Stimulated activated CD8-positive, alpha-beta memory T cell treated with anti-CD3 and anti-CD28 coated beads, Interleukin-4, amount 100 ng/mL, for 1 hour (primary cell): ENCODE data around the gene TMEM181.
"Not testable (repeated sequence)": the region's sequence is repeated elsewhere in the genome, so short reads cannot be mapped to it uniquely, and the experiment has no call there.

ENCODE experiments used
- DNase-seq, 2 donors: peaks; one replicate each; pipeline ENCODE4 v3.0.0-alpha.2; 2020; ENCODE audit warnings: low read depth in 2 of 2, low spot score in 1 of 2

The TMEM181 gene

DNA sequence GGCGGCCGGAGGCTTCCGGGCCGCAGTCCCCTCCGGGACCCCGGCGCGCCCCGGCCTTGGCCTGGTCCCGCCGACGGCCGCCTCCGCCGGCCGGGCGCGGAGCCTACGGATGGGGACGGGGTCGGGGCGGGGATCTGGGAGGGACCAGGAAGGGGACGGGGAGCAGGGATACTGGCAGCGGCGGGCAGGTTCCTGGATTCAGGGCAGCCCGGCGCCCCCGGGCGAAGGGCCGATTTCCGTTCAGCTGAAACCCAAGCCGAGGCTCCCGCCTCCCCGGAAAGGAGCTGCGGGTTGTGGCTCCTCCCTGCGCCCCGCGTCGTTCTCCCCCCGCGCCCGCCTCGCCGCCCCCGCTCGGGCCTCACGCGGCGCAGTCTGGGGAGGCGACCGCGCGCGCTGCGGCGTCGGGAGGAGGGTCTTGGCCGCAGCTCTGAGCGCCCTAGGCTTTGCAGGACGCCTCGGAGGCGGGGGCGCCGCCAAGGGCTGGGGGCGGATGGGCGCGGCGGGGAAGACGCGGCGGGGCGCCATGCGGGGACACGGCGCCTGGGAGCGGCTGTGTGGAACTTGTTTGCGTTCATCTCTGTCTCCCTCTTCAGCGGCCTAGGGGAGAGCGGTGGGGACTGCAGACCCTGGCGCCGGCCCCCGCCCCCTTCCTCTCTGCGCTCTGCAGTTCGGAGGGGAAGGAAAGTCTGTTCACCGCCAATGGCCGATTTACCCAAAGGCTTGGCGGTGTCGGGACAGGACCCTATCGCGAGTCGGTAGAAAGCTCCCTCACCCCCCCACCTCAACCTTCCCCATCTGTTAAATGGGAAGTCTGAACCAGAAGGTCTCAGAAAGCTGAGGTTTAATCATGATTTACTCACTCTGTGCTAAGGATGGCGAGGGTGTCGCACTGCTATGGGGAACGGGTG, 22.7 kb upstream of the TMEM181 start:
- DNase-seq = no peak

DNA sequence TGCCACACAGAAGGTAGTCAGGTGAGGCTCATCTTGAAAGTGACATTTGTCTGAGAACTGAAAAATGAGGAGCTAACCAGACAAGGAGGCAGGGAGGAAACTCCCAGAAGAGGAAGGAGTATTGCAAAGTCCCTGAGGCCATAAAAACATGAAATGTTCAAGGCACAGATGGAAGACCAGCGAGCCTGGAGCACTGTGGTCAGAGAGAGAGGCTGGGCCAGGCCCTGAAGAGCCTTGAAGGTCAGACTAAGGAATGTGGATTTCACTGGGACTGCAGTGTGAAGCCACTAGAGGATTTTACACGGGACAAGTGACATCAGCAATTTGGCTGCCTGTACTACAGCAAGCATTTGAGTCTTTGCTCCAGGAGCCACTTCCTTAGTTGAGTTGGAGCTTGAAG, 21.1 kb upstream of the TMEM181 start:
- DNase-seq = no peak

DNA sequence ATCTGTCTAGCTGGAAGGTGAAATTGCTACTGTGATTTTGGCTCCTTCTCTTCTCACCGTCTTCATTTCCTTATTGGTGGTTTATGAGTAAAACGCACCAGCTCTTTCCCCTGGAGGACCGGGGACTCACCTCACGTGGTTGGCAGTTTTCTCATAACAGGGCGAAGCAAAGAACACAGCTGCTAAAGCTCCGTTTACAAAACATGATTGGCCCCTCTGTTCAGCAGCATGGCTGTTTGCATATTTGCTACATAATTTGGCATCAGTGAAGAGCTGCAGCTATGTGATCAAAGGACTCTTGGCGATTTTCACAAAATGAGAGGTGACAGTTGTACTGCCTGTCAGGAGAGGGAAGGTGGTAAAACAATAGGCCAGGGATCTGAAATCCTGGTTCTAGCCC, 20.5 kb upstream of the TMEM181 start:
- no peak for DNase-seq

DNA sequence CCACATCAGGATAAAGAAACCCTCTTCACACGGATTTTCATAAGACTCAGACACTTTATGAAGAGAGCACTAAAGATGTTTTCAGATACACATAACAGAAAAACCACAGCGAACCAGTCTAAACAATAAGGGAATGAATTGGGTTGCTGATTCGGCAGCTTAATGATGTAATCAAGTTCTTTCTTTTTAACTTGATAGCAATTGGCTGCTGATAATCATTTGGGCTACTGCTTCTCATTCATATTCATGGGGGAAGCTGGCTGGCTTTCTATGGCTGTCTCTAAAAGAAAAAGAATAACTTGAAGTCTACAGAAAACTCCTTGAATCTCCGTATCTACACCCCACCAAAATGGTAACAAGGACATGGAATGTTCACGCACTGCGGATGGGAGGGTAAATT, 20.0 kb upstream of the TMEM181 start:
- DNase-seq = no peak

DNA sequence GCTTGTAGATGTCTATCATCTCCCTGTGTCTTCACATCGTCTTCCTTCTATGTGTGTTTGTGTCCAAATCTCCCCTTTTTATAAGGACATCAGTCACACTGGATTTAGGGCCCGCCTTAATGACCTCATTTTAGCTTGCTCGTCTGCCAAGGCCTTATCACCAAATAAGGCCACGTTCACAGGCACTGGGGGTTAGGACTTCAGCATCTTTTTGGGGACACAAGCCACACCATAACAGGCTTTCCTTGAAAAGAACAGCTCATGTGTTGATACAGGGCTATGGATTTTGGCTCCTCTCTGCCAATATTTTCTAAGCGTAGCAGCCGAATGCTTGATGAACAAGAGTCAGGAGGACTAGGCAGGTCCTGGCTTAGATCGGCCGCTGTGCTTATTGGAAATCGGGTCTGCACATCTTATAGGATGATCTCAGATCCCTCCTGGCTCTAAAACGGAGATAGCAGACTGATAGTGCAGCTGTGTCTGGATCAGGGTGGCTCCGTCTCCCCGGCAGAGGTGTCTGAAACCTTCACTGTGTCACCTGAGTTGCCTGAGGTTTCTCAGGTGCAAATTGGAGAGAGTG, 16.2 kb upstream of the TMEM181 start:
- DNase-seq = no peak

DNA sequence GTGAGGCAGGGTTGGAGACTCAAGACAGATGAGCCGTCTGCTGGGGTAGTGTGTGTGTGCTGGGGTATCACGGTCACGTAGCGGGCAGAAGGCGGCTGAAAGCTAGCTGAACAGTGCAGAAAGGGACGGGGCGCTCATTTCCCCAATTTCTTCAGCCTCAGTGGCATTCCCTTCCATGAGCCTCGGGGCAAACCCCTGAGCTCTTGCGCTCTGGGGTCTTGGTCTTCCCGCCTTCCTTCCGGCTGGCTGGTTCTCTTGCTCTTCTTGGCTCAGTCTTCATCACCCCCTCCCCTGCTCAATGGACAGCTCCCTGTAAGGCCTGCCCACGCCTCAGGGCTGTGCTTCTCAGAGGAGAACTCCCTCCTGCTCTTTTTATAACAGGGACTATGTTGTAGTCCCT, 15.5 kb upstream of the TMEM181 start:
- no peak for DNase-seq

DNA sequence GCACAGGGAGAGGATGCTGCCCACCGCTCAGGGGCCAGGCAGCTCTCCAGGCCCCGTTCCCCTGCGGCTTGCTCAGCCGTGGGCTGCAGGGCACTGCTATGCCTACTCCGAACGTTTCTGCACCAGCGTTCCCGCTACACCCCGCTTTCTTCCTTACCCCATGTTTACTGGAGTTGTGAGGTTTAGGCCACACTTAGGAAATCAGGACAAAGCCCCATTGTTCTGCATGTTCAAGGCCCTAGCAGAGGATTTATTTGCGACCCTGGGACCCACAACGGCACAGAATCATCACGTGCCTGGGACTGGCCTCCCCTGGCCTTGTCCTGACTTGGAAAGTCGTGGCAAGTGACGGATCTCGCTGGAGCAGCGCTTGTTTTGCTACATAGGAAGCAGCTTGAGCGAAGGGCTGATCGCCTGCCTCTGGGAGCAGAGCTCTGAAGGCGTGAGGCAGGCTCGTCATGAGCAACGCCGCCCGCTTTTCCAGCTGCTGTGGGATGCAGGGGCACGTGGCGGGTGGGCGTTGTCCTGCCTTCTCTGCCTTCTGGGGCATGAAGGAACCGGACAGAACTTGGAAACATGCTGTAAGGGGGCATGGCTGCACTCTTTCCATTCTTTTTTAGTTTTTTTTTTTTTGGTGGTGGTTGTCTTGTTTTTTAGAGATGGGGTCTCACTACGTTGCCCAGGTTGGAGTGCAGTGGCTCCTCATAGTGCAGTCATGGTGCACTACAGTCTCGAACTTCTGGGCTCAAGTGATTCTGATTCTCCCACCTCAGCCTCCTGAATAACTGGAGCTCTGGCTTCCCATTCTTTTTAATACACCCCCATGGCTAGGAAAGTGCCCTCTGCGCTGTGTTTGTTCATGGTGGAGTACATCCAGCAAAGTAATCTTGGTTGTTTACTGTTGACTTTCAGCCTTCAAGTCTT, 14.6 kb upstream of the TMEM181 start:
- DNase-seq = no peak

DNA sequence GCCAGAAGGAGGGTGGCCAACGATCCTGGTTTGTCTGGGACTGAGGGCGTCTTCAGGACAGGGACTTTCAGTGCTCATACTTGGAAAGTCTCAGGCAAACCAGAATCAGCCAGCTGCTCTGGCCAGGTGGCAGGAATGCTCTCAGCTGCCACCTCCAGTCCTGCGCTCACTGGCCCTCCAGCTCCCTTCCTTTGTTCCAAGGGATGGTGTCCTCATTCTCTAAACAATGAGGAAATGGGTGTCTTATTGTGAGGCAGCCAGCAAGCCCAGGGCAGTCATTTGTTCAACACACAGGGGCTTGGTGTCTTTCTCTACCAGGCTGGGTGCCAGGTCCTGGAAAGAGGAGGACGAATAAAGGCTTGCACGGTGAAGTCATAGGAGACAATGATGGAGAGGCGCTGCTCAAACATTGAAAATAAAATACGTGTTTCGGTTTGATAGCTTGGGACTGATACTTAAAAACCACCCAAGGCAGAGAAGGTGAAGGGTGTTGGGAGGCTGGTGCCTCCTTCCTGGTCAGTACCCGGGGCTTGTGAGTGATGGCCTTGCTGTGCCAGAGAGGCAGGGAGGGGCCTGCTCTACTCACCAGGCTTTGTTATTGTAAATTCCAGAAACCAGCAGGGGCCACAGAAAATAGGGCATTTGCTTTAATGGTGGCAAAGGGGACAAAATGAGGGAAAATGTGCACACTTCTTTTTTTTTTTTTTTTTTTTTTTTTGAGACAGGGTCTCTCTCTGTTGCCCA, 11.3 kb upstream of the TMEM181 start:
- no peak for DNase-seq

DNA sequence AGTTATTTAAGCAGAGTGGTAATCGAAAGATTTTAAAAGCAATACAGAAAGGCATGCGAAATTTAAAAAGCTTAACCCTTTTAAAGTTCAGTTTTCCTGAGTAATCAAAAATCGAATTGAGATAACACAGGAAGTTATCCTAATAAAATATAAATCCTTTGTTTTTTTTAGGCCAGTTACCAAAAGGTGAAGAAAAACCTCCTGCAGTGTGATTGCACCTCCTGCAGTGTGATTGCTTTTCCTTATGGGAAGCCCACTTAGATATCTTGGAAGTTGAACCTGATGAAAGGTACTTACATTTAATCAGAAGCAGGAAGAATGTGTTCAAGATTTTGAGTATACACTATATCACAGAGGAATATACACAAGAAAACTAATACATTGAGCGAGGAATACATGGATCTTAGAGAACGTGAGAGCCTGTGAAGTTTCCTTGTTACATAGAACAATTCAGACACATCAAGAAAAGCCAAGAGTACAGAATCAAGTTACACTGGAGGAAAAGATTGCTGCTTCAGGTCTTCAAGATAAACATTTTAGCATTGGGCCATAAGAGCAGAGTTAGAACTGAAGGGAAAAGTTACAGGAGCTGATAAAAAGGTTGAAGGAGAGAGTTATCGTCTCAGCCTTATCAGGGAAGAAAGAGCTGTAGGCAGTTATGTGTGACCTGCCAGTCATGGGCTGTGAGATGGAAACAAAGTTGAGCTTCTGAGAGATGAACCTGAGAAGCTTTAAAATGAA, 7.7 kb upstream of the TMEM181 start:
- DNase-seq = no peak

DNA sequence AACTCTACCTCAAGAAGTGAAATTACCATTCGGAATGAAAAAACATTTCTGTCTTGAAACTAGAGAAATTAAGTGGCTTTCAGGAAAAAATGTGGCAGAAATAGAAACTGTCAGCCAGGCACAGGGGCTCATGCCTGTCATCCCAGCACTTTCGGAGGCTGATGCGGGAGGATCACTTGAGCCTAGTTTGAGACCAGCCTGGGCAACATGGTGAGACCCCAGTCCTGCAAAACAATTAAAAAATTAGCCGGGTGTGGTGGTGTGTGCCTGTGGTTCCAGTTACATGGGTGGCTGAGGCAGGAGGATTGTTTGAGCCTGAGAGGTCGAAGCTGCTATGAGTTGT, 7.1 kb upstream of the TMEM181 start:
- DNase-seq = no peak

DNA sequence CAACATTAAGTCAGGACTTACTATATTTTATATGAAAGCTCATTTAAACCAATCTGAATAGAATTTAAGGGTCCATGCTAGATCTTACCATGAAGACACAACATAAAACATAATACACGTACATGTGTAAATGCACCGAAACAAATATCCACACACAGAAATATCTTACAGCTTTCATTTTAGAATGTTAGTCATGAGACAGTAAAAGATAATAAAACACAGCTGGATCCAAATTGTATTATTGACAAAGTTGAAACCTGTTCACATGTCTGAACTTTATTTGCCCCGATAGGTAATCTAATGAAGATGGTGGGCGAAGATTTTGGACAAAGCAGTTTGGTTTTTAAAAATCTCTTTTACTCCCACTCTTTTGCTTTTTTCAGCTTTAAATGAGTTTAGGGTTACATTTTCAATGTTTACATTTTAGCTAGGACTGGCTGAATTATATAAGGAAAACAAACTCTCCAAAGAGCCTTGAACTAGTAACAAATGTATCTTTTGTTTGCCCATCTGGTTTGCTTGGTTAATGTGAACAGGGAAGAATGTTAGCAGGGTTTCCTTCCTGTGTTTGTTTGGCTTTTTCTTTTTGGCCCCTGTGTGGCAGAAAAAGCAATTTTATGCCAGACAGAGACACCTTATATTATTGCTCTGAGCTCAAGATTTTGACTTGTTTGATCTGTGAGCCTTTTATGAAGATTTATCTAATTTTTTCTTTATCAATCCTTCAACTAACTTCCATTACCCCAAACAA, 5.1 kb upstream of the TMEM181 start:
- no peak for DNase-seq

DNA sequence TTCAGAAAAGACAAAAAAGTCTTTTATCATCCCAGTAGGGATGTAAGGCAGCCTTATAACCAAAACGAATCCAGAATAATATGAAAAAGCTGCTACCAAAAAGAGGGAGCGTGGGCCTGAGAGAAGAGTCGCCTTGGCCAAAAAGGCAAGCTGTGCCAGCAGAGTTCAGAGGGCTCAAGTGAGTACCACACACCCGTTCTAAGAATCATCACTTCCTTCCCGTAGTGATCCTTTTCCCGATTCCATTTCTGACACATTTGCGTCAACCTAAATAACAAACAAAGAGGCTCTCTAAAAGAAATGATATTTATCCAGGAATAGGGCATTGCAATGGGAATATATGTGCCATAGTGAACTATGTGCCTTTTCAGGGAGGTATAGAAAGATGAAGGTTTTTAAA, 3.8 kb upstream of the TMEM181 start:
- DNase-seq = no peak

DNA sequence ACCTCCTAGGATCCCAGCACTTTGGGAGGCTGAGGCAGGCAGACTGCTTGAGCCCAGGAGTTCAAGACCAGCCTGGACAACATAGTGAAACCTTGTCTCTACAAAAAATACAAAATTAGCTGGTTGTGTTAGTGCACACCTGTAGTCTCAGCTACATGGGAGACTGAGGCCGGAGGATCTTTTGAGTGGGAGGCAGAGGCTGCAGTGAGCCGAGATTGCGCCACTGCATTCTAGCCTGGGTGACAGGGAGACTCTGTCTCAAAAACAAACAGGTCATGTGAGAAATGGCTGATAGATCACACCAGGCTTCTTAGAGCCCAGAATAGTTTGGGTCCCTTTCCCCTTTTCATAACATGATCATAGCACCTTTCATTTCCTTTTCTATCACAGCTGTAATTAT, 2.8 kb upstream of the TMEM181 start:
- DNase-seq = not testable (repeated sequence)

DNA sequence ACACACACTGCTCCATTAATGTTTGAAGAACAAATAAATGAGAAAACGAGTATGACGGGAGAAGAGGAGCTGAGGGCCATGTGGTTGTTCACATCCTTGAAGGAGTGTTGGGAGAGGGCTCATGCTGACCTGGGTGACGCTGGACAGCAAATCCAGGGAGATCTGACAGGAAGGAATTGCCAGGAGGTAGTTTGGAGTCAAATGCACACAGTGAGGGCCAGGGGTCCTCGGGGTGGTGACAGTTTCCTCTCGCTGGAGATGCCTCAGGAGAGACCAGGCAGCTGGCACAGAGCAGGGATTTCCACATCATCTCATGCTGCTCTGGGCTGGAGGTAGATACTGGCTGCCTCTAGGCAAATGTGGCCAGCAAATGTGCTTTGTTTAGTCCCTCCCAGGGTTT, 2.0 kb upstream of the TMEM181 start:
- DNase-seq = no peak

DNA sequence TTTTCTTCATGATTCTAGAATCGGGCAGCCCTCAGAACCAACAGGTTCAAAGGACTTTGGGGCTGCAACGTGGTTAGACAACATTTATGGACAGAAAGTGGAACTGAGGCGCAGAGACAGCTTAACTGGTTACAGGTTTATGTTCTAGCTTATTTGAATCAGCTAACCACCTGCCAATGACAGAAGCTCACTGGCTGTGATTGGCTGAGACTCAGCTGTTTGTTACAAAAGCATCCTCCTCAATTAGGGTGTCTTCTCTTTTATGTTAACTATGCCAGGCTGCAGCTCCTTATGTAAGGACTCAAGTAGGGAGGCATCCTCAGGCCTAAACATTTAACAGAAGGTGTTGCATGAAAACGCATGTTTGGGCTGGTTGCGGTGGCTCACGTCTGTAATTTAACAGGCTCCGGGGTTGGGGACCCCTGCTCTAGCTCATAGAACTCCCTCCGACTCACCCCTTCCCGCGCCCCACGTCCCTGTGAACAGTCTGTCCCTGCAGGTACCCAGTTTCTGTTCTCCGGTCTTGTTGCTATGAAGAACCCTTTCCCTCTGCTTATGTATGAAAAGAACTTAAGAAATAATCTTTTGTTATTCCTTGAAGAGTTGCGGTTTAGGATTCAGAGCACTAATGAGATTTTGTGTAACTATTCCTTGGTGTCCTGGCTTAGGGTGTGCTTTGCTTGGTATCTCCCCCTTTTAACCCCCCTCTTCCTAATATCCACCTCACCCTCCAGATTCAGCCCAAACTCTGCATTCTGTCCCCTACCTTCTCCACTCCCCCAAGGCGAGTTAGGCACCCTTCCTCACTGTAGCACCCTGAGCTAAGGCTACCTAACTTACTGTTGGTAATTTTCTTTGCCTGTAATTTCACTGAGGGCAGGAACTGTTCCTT, 1.2 kb upstream of the TMEM181 start:
- no peak for DNase-seq

DNA sequence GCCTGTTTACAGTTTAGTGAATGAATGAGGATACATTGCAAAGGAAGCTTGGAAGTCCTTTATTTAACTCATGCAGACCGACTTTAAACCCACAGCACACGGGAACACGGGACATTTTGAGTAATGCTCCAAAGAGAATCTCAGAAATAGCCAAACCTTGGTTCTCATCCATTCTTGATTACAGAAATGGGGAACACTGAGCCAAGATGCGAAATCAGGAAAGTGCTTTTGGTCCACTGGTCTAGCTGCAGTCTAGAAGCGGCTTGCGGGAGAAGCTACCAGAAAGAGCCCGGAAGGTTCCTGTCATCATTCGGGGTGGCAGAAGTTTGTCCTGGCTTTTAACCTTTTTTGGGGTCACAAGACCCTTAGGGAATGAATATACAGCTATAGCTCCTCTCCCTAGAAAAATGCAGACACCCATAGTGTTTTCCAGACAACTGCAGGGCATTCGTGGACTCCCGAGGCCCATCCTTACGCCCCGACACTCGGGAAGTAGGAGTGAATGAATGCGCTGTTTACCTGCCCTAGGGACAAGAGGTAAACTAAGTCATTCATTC, 475 bp upstream of the TMEM181 start:
- no peak for DNase-seq

DNA sequence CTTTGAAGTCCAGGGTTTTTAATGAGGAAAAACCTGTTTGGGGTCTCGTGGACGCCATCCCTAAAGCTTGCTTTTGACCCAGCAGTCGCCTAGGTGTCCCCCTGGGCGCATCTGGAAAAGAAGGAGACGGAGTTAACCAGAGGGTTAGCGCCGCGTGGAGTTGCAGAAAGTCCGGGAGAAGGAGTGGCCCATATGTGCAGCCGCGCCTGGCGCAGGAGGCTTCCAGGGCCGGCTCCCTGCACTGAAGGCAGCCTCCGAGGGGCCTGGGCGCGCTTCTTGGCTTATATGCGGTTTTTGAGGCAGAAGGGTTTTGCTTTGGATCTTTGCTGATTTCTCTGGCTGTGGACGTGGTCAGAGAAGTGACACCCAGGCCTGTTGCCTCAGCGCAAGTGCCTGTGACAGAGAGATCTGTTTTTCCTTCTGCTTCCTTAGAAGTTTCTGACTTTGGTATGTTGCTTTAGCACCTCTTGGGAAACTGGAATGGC, 987 bp downstream of the TMEM181 start:
- no peak for DNase-seq

DNA sequence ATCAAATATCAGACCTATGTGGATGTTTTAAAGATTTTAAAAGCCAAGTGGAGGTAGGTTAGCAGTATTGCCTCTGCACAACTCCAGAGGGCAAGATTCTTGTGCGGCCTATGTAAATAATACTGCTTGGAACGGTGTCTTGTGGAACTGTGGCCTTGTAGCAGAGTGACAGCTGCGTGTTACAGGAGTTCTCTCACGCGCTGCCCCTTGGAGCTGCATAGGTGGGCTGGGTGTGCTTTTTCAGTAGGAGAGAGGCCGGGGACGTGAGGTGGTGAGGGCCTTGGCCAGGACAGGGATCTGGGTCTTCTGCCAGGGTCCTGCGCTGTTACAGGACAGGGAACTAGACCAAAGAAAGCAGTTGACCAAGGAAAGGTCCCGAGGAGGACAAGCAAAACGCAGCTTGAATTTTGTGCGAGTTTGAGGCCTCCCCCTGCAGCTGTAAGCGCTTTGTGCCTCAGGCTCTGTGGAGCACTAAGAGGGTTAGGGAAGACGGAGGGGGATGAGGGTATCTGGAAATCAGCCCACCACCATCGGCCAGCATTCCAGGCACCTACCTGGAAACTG, 1.5 kb downstream of the TMEM181 start:
- DNase-seq = no peak
